HCT116 (cell line): ENCODE data around the gene RAG1. TPM values are rescaled to one million over a fixed set of nuclear protein-coding genes. Genes with fewer than 3 reads are reported as not detected.

Source experiments
- ATAC-seq: fragments of 200-7000 bp; cut with Tn5 transposase; 2 replicates; pipeline ENCODE4 v1.9.1; 2020; ENCODE audit warnings: mild to moderate bottlenecking, moderate library complexity
- BruUV-seq: library from RNA; stranded (reverse); fragments of 400-500 nt; replicated peaks from 2 replicates; lab custom pipeline; 2021; lab: Mats Ljungman, UMichigan
- CTCF ChIA-PET: fragments of 300-600 bp; sonication (Branson Sonifier 250); formaldehyde crosslinking; loops from one replicate; lab custom pipeline; 2021; ENCODE audit warnings: antibody characterized with exemption; lab: Charles Lee
- POLR2A ChIA-PET: fragments of 300-600, 350-600 bp; sonication (Branson Sonifier 250); formaldehyde crosslinking; loops from one replicate; lab custom pipeline; 2021; ENCODE audit warnings: antibody characterized with exemption; lab: Charles Lee
- RAD21 ChIA-PET, 2 experiments: fragments of 300-600 bp; sonication (Branson Sonifier 250); formaldehyde crosslinking; loops; one replicate each; lab custom pipeline; 2023; ENCODE audit warnings: low total read pairs in 2 of 2; ENCODE audit not compliant: uncharacterized antibody in 2 of 2, unreplicated experiment in 2 of 2, low non-redundant PET in 1 of 2; lab: Charles Lee
- DNase-seq: peaks from one replicate; pipeline ENCODE4 v3.0.0-alpha.2; 2010; ENCODE audit warnings: low read depth, low spot score
- H2AFZ ChIP-seq: fragments of 200-600 bp; shearing (Covaris generic), sonication (generic); 2 replicates; pipeline ENCODE4 v1.6.1; 2017; ENCODE audit warnings: low read depth, mixed run types, mixed read lengths, antibody characterized with exemption, low read length; ENCODE audit not compliant: poor library complexity, severe bottlenecking
- H3K27ac ChIP-seq: 2 replicates; pipeline ENCODE4 v1.5.1; 2012; ENCODE audit warnings: low read depth, low read length
- H3K27me3 ChIP-seq: fragments of 200-600 bp; sonication (generic); 2 replicates; pipeline ENCODE4 v1.6.1; 2016; ENCODE audit warnings: mixed run types, low read length, mixed read lengths; ENCODE audit not compliant: insufficient read depth
- H3K36me3 ChIP-seq, 2 experiments: fragments of 200-500 bp in 1 of 2; fragments of 200-600 bp in 1 of 2; sonication (Bioruptor generic) in 1 of 2; sonication (generic) in 1 of 2; 2 replicates each; pipeline versions ENCODE4 v1.5.1 to v1.6.1; 2014 to 2016; ENCODE audit warnings: low read length in 2 of 2, inconsistent platforms in 1 of 2, mixed read lengths in 1 of 2, mixed run types in 1 of 2; ENCODE audit not compliant: insufficient read depth in 2 of 2, control insufficient read depth in 1 of 2
- H3K4me1 ChIP-seq, 2 experiments: fragments of 200-600 bp in 1 of 2; sonication (generic) in 1 of 2; 2 replicates each; pipeline versions ENCODE4 v1.5.1 to v1.6.1; 2012 to 2017; ENCODE audit warnings: low read length in 2 of 2, inconsistent platforms in 1 of 2, mild to moderate bottlenecking in 1 of 2, mixed read lengths in 1 of 2, mixed run types in 1 of 2, moderate library complexity in 1 of 2; ENCODE audit not compliant: insufficient read depth in 2 of 2, control insufficient read depth in 1 of 2
- H3K4me2 ChIP-seq: fragments of 200-600 bp; sonication (generic); 2 replicates; pipeline ENCODE4 v1.6.1; 2017; ENCODE audit warnings: mixed run types, low read length, mixed read lengths
- H3K4me3 ChIP-seq, 2 experiments: fragments of 200-600 bp in 1 of 2; sonication (generic) in 1 of 2; replicated peaks in 1 of 2; 2 replicates each; pipeline ENCODE4 v1.5.1; 2011 to 2016; ENCODE audit warnings: low read length in 2 of 2, control low read depth in 1 of 2, low read depth in 1 of 2, mild to moderate bottlenecking in 1 of 2, mixed read lengths in 1 of 2, mixed run types in 1 of 2
- H3K79me2 ChIP-seq: fragments of 200-600 bp; sonication (generic); 2 replicates; pipeline ENCODE4 v1.6.1; 2017; ENCODE audit warnings: mild to moderate bottlenecking, mixed run types, low read length, moderate library complexity, mixed read lengths; ENCODE audit not compliant: insufficient read depth
- H3K9ac ChIP-seq: fragments of 200-600 bp; sonication (generic); 2 replicates; pipeline ENCODE4 v1.6.1; 2016; ENCODE audit warnings: low read length, mixed read lengths
- H3K9me2 ChIP-seq: fragments of 200-600 bp; sonication (generic), shearing (Covaris generic); 2 replicates; pipeline ENCODE4 v1.6.1; 2017; ENCODE audit warnings: mixed run types, mild to moderate bottlenecking, moderate library complexity; ENCODE audit not compliant: insufficient read depth
- H3K9me3 ChIP-seq, 2 experiments: fragments of 200-500 bp in 1 of 2; fragments of 200-600 bp in 1 of 2; sonication (Bioruptor generic) in 1 of 2; sonication (generic) in 1 of 2; 2 replicates each; pipeline ENCODE4 v1.6.1; 2014 to 2017; ENCODE audit warnings: low read length in 2 of 2, mixed read lengths in 2 of 2, inconsistent platforms in 1 of 2, low read depth in 1 of 2, mild to moderate bottlenecking in 1 of 2, mixed run types in 1 of 2, moderate library complexity in 1 of 2; ENCODE audit not compliant: control insufficient read depth in 1 of 2, insufficient read depth in 1 of 2
- H4K20me1 ChIP-seq: fragments of 200-600 bp; sonication (generic), shearing (Covaris generic); 2 replicates; pipeline ENCODE4 v1.6.1; 2017; ENCODE audit warnings: mixed run types, mild to moderate bottlenecking, moderate library complexity; ENCODE audit not compliant: insufficient read depth
- EGR1 ChIP-seq: IDR thresholded peaks from 2 replicates; pipeline ENCODE4 v1.6.1; 2012; ENCODE audit warnings: low read depth
- ELF1 ChIP-seq: IDR thresholded peaks from 2 replicates; pipeline ENCODE4 v1.6.1; 2012; ENCODE audit warnings: low read depth, borderline replicate concordance
- EZH2 ChIP-seq: fragments of 200-600 bp; sonication (generic); IDR thresholded peaks from 2 replicates; pipeline ENCODE4 v1.6.1; 2017; ENCODE audit warnings: antibody characterized with exemption, mixed run types
- EZH2phosphoT487 ChIP-seq: fragments of 200-600 bp; IDR thresholded peaks from 2 replicates; pipeline ENCODE4 v1.6.1; 2018; ENCODE audit warnings: antibody characterized with exemption, borderline replicate concordance
- FOSL1 ChIP-seq: IDR thresholded peaks from 2 replicates; pipeline ENCODE4 v1.6.1; 2012; ENCODE audit warnings: low read depth
- JUND ChIP-seq: IDR thresholded peaks from 2 replicates; pipeline ENCODE4 v1.6.1; 2012
- POLR2A ChIP-seq: IDR thresholded peaks from 2 replicates; pipeline ENCODE4 v1.7.0; 2011; ENCODE audit warnings: borderline replicate concordance; ENCODE audit not compliant: insufficient read depth, insufficient read length; ENCODE audit errors: extremely low read depth
- POLR2AphosphoS5 ChIP-seq: IDR thresholded peaks from 2 replicates; pipeline ENCODE4 v1.6.1; 2011; ENCODE audit warnings: mild to moderate bottlenecking, low read depth, low read length, moderate library complexity
- SIN3A ChIP-seq: IDR thresholded peaks from 2 replicates; pipeline ENCODE4 v1.6.1; 2012; ENCODE audit warnings: low read depth
- SRF ChIP-seq: IDR thresholded peaks from 2 replicates; pipeline ENCODE4 v1.6.1; 2012; ENCODE audit warnings: low read depth
- TCF7L2 ChIP-seq: IDR thresholded peaks from 2 replicates; pipeline ENCODE4 v1.7.0; 2011; ENCODE audit warnings: borderline replicate concordance, inconsistent platforms; ENCODE audit not compliant: insufficient read depth, insufficient read length; ENCODE audit errors: extremely low read depth
- YY1 ChIP-seq: IDR thresholded peaks from 2 replicates; pipeline ENCODE4 v1.6.1; 2011; ENCODE audit warnings: low read length, low read depth, moderate library complexity, mild to moderate bottlenecking; ENCODE audit not compliant: insufficient replicate concordance; ENCODE audit errors: extremely low read depth
- ZFX ChIP-seq: fragments of 450-650 bp; IDR thresholded peaks from 2 replicates; pipeline ENCODE4 v1.6.1; 2017
- ZNF274 ChIP-seq: fragments of 200-500 bp; sonication (Bioruptor generic); IDR thresholded peaks from 2 replicates; pipeline ENCODE4 v1.6.1; 2014; ENCODE audit warnings: mild to moderate bottlenecking, low read depth, low read length, inconsistent platforms
- intact Hi-C: fragments of 100-400 bp; cut with micrococcal nuclease; formaldehyde crosslinking; loops from 2 replicates; pipeline ENCODE4 v1.10.0; 2022
- total RNA-seq: library from RNA; stranded (reverse); gene quantifications from one replicate; pipeline ENCODE4 v1.2.1, GENCODE V29; 2021; ENCODE audit not compliant: unreplicated experiment
- TF ChIP-seq, protein P1 (sequence below), 3 experiments: fragments of 200-600 bp in 1 of 3; sonication (generic) in 1 of 3; IDR thresholded peaks in 2 of 3; conservative IDR thresholded peaks in 1 of 3; 2 replicates each; pipeline ENCODE4 v1.5.1; 2012 to 2017; ENCODE audit warnings: low read depth in 2 of 3, low read length in 2 of 3, antibody characterized with exemption in 1 of 3, borderline replicate concordance in 1 of 3, control low read depth in 1 of 3, mild to moderate bottlenecking in 1 of 3, mixed read lengths in 1 of 3, mixed run types in 1 of 3, moderate library complexity in 1 of 3; ENCODE audit not compliant: insufficient read depth in 1 of 3
- TF ChIP-seq, protein P2 (sequence below): IDR thresholded peaks from 2 replicates; pipeline ENCODE4 v1.6.1; 2011; ENCODE audit warnings: mild to moderate bottlenecking, low read length, moderate library complexity; ENCODE audit not compliant: insufficient replicate concordance; ENCODE audit errors: extremely low read depth

RAG1 gene
- total RNA-seq, 1 experiment from 2014 or later: 0.54 TPM

DNA sequence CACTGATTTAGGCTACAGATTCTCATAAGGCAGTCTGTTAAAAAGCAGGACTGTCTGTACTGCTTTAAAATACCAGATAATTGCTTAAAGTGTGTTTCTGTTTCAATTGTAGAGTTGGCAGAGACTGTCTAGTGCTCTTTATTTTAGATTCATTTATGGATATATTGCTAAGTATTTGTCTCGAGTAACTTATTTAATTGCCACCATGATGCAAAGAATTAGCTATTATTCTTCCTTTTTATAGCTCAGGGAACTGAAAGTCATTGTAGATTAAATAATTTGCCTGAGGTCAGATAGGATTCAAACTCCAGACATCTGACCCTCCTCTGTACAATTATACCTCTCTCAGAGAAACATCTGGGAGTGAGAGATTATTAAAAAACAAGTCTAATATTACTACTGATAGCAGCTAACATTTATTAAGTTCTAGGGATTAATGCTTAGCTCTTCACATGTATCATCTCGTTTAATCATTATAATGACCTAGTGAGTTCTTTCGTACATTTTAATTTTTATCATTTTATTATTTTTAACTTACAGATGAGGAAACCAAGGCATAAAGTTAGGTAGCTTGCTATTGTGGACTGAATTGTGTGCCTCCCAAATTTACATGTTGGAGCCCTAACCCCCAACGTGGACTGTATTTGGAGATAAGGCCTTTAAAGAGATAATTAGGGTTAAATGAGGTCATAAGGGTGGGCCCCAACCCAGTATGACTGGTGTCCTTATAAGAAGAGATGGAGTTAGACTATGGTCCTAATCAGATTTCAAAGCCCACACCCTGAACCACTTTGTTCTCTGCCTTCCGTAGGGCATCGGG lies 49.9 kb downstream of the RAG1 start:
- Histone ChIP-seq H3K4me2 (no peak overlapping the region), H3K4me1 (no peaks in the 10 kb centered on the region), H2AFZ (no peak overlapping the region), H3K79me2 (no peaks in the 10 kb centered on the region), H3K36me3 (no peaks in the 10 kb centered on the region), H3K9me2 (no peaks in the 10 kb centered on the region), H3K4me3 (no peak overlapping the region), H4K20me1 (no peaks in the 10 kb centered on the region), H3K27ac (no peak overlapping the region), H3K27me3 (no peaks in the 10 kb centered on the region), H3K9ac (no peak overlapping the region), H3K9me3 (no peaks in the 10 kb centered on the region)
- CTCF ChIA-PET: no interaction called here
- DNase-seq (no peak), ATAC-seq (no peak)
- intact Hi-C loops: no loop called here
- no TSS peak for BruUV-seq
- TF ChIP-seq SRF (no peak), TCF7L2 (no peak), ZFX (no peak), EGR1 (no peak), EZH2 (no peak), ZNF274 (no peak), POLR2AphosphoS5 (no peak), SIN3A (no peak), JUND (no peak), YY1 (no peak), EZH2phosphoT487 (no peak), POLR2A (no peak), FOSL1 (no peak), ELF1 (no peak)
- TF ChIP-seq, protein P1, sequence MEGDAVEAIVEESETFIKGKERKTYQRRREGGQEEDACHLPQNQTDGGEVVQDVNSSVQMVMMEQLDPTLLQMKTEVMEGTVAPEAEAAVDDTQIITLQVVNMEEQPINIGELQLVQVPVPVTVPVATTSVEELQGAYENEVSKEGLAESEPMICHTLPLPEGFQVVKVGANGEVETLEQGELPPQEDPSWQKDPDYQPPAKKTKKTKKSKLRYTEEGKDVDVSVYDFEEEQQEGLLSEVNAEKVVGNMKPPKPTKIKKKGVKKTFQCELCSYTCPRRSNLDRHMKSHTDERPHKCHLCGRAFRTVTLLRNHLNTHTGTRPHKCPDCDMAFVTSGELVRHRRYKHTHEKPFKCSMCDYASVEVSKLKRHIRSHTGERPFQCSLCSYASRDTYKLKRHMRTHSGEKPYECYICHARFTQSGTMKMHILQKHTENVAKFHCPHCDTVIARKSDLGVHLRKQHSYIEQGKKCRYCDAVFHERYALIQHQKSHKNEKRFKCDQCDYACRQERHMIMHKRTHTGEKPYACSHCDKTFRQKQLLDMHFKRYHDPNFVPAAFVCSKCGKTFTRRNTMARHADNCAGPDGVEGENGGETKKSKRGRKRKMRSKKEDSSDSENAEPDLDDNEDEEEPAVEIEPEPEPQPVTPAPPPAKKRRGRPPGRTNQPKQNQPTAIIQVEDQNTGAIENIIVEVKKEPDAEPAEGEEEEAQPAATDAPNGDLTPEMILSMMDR (IDR thresholded peaks at IDR 0.05 in 2 of 3, conservative IDR thresholded peaks at IDR 0.05 in 1 of 3; ENCODE audit: borderline replicate concordance in 1 of 3, insufficient read depth in 1 of 3, low read depth in 2 of 3, low read length in 2 of 3): no peak
- TF ChIP-seq, protein P2, sequence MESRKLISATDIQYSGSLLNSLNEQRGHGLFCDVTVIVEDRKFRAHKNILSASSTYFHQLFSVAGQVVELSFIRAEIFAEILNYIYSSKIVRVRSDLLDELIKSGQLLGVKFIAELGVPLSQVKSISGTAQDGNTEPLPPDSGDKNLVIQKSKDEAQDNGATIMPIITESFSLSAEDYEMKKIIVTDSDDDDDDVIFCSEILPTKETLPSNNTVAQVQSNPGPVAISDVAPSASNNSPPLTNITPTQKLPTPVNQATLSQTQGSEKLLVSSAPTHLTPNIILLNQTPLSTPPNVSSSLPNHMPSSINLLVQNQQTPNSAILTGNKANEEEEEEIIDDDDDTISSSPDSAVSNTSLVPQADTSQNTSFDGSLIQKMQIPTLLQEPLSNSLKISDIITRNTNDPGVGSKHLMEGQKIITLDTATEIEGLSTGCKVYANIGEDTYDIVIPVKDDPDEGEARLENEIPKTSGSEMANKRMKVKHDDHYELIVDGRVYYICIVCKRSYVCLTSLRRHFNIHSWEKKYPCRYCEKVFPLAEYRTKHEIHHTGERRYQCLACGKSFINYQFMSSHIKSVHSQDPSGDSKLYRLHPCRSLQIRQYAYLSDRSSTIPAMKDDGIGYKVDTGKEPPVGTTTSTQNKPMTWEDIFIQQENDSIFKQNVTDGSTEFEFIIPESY: no peak
- POLR2A ChIA-PET: no interaction called here
- RAD21 ChIA-PET: no interaction called here
